ENCODE results near the gene ERGIC1. TPM values are rescaled to one million over a fixed set of nuclear protein-coding genes. Genes with fewer than 3 reads are reported as not detected.

Gene ERGIC1
- total RNA-seq, 1 experiment from 2014 or later = 89.8 TPM

DNA sequence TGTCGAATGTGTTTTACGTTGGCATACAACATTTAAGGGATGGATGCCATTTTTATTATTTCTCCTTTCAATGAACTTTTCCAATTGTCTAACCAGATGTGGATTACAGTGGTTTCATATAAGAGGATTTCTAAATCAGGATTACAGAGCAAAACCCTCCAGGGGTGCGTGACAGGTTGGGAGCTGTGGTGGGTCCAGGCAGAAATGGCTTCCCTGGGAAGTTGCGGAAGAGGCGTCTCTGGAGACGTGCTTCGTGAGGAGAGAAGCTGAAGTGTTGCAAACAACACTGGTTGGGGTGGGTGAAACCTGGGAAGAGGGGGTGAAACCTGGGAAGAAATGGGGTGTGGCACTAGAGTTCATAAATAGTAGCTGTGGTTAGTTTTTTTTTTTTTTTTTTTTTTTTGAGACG lies 120.7 kb downstream of the ERGIC1 start (continued):
- no peak for TF ChIP-seq GABPB1 (CRISPR knock-in tag; IDR thresholded peaks at IDR 0.05)
- TF ChIP-seq ELF4 (CRISPR knock-in tag; IDR thresholded peaks at IDR 0.05; ENCODE audit: low read depth) = no peak
- no peak for TF ChIP-seq RORB (CRISPR knock-in tag; IDR thresholded peaks at IDR 0.05)
- TF ChIP-seq, protein P1, sequence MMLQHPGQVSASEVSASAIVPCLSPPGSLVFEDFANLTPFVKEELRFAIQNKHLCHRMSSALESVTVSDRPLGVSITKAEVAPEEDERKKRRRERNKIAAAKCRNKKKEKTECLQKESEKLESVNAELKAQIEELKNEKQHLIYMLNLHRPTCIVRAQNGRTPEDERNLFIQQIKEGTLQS (CRISPR knock-in tag; conservative IDR thresholded peaks at IDR 0.05) = no peak
- TF ChIP-seq, protein P2, sequence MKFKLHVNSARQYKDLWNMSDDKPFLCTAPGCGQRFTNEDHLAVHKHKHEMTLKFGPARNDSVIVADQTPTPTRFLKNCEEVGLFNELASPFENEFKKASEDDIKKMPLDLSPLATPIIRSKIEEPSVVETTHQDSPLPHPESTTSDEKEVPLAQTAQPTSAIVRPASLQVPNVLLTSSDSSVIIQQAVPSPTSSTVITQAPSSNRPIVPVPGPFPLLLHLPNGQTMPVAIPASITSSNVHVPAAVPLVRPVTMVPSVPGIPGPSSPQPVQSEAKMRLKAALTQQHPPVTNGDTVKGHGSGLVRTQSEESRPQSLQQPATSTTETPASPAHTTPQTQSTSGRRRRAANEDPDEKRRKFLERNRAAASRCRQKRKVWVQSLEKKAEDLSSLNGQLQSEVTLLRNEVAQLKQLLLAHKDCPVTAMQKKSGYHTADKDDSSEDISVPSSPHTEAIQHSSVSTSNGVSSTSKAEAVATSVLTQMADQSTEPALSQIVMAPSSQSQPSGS (CRISPR knock-in tag; IDR thresholded peaks at IDR 0.05; ENCODE audit: borderline replicate concordance, low read depth) = no peak
- TF ChIP-seq ZNF138 (CRISPR knock-in tag; conservative IDR thresholded peaks at IDR 0.05) = no peak
- no peak for TF ChIP-seq PRRX2 (CRISPR knock-in tag; IDR thresholded peaks at IDR 0.05)
- TF ChIP-seq, protein P3, sequence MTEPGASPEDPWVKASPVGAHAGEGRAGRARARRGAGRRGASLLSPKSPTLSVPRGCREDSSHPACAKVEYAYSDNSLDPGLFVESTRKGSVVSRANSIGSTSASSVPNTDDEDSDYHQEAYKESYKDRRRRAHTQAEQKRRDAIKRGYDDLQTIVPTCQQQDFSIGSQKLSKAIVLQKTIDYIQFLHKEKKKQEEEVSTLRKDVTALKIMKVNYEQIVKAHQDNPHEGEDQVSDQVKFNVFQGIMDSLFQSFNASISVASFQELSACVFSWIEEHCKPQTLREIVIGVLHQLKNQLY (CRISPR knock-in tag; IDR thresholded peaks at IDR 0.05) = no peak
- TF ChIP-seq NR2C2 (CRISPR knock-in tag; IDR thresholded peaks at IDR 0.05) = no peak
- no peak for TF ChIP-seq GRHL2 (CRISPR knock-in tag; IDR thresholded peaks at IDR 0.05; ENCODE audit: insufficient replicate concordance, severe bottlenecking)

DNA sequence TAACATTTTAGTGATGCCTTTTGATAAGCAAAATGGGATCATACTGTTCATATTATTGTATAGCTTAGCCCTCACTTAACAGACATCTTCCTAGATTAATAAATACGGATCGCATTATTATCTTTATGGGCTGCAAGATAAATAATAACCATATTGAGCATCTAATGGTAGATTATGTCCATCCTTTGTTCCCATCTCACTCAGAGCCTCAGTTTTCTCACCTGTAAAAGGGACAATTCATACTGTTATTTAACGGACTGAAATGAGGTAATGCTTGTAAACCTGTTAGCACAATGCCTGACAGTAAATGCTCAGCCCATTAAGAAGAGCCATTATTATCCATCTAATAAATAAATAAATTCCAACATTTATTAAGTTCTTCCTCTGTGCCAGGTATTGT lies 122.2 kb downstream of the ERGIC1 start:
- ATAC-seq (no peak), DNase-seq (ENCODE audit: low spot score) (no peak)
- Mint-ChIP-seq H3K9me3 (no peaks in the 10 kb centered on the region), H3K4me1 (peaks cover 9% of the 10 kb centered on the region), H3K27me3 (ENCODE audit: low read depth) (peaks cover 44% of the 10 kb centered on the region), H3K4me3 (no peak overlapping the region), H3K27ac (no peak overlapping the region), H3K36me3 (peaks cover 4% of the 10 kb centered on the region)
- CTCF ChIA-PET = no interaction called here
- POLR2A ChIA-PET = no interaction called here
- TF ChIP-seq, protein P4, sequence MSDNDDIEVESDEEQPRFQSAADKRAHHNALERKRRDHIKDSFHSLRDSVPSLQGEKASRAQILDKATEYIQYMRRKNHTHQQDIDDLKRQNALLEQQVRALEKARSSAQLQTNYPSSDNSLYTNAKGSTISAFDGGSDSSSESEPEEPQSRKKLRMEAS (CRISPR knock-in tag; IDR thresholded peaks at IDR 0.05) = no peak
- TF ChIP-seq TEAD1 (CRISPR knock-in tag; IDR thresholded peaks at IDR 0.05) = no peak
- no peak for TF ChIP-seq IRF2 (CRISPR knock-in tag; IDR thresholded peaks at IDR 0.05; ENCODE audit: borderline replicate concordance, low read depth)
- TF ChIP-seq, protein P5, sequence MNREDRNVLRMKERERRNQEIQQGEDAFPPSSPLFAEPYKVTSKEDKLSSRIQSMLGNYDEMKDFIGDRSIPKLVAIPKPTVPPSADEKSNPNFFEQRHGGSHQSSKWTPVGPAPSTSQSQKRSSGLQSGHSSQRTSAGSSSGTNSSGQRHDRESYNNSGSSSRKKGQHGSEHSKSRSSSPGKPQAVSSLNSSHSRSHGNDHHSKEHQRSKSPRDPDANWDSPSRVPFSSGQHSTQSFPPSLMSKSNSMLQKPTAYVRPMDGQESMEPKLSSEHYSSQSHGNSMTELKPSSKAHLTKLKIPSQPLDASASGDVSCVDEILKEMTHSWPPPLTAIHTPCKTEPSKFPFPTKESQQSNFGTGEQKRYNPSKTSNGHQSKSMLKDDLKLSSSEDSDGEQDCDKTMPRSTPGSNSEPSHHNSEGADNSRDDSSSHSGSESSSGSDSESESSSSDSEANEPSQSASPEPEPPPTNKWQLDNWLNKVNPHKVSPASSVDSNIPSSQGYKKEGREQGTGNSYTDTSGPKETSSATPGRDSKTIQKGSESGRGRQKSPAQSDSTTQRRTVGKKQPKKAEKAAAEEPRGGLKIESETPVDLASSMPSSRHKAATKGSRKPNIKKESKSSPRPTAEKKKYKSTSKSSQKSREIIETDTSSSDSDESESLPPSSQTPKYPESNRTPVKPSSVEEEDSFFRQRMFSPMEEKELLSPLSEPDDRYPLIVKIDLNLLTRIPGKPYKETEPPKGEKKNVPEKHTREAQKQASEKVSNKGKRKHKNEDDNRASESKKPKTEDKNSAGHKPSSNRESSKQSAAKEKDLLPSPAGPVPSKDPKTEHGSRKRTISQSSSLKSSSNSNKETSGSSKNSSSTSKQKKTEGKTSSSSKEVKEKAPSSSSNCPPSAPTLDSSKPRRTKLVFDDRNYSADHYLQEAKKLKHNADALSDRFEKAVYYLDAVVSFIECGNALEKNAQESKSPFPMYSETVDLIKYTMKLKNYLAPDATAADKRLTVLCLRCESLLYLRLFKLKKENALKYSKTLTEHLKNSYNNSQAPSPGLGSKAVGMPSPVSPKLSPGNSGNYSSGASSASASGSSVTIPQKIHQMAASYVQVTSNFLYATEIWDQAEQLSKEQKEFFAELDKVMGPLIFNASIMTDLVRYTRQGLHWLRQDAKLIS (CRISPR knock-in tag; IDR thresholded peaks at IDR 0.05; ENCODE audit: borderline replicate concordance) = no peak
- TF ChIP-seq ZNF423 (CRISPR knock-in tag; IDR thresholded peaks at IDR 0.05) = no peak
- TF ChIP-seq NFYB (CRISPR knock-in tag; conservative IDR thresholded peaks at IDR 0.05; ENCODE audit: low read depth) = no peak
- no peak for TF ChIP-seq FOXK1 (CRISPR knock-in tag; IDR thresholded peaks at IDR 0.05)
- TF ChIP-seq, protein P6, sequence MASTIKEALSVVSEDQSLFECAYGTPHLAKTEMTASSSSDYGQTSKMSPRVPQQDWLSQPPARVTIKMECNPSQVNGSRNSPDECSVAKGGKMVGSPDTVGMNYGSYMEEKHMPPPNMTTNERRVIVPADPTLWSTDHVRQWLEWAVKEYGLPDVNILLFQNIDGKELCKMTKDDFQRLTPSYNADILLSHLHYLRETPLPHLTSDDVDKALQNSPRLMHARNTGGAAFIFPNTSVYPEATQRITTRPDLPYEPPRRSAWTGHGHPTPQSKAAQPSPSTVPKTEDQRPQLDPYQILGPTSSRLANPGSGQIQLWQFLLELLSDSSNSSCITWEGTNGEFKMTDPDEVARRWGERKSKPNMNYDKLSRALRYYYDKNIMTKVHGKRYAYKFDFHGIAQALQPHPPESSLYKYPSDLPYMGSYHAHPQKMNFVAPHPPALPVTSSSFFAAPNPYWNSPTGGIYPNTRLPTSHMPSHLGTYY (CRISPR knock-in tag; IDR thresholded peaks at IDR 0.05) = no peak
- TF ChIP-seq, protein P7, sequence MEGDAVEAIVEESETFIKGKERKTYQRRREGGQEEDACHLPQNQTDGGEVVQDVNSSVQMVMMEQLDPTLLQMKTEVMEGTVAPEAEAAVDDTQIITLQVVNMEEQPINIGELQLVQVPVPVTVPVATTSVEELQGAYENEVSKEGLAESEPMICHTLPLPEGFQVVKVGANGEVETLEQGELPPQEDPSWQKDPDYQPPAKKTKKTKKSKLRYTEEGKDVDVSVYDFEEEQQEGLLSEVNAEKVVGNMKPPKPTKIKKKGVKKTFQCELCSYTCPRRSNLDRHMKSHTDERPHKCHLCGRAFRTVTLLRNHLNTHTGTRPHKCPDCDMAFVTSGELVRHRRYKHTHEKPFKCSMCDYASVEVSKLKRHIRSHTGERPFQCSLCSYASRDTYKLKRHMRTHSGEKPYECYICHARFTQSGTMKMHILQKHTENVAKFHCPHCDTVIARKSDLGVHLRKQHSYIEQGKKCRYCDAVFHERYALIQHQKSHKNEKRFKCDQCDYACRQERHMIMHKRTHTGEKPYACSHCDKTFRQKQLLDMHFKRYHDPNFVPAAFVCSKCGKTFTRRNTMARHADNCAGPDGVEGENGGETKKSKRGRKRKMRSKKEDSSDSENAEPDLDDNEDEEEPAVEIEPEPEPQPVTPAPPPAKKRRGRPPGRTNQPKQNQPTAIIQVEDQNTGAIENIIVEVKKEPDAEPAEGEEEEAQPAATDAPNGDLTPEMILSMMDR (IDR thresholded peaks at IDR 0.05) = no peak
- TF ChIP-seq, protein P8, sequence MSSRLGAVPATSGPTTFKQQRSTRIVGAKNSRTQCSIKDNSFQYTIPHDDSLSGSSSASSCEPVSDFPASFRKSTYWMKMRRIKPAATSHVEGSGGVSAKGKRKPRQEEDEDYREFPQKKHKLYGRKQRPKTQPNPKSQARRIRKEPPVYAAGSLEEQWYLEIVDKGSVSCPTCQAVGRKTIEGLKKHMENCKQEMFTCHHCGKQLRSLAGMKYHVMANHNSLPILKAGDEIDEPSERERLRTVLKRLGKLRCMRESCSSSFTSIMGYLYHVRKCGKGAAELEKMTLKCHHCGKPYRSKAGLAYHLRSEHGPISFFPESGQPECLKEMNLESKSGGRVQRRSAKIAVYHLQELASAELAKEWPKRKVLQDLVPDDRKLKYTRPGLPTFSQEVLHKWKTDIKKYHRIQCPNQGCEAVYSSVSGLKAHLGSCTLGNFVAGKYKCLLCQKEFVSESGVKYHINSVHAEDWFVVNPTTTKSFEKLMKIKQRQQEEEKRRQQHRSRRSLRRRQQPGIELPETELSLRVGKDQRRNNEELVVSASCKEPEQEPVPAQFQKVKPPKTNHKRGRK (CRISPR knock-in tag; IDR thresholded peaks at IDR 0.05; ENCODE audit: borderline replicate concordance) = no peak
- TF ChIP-seq, protein P9, sequence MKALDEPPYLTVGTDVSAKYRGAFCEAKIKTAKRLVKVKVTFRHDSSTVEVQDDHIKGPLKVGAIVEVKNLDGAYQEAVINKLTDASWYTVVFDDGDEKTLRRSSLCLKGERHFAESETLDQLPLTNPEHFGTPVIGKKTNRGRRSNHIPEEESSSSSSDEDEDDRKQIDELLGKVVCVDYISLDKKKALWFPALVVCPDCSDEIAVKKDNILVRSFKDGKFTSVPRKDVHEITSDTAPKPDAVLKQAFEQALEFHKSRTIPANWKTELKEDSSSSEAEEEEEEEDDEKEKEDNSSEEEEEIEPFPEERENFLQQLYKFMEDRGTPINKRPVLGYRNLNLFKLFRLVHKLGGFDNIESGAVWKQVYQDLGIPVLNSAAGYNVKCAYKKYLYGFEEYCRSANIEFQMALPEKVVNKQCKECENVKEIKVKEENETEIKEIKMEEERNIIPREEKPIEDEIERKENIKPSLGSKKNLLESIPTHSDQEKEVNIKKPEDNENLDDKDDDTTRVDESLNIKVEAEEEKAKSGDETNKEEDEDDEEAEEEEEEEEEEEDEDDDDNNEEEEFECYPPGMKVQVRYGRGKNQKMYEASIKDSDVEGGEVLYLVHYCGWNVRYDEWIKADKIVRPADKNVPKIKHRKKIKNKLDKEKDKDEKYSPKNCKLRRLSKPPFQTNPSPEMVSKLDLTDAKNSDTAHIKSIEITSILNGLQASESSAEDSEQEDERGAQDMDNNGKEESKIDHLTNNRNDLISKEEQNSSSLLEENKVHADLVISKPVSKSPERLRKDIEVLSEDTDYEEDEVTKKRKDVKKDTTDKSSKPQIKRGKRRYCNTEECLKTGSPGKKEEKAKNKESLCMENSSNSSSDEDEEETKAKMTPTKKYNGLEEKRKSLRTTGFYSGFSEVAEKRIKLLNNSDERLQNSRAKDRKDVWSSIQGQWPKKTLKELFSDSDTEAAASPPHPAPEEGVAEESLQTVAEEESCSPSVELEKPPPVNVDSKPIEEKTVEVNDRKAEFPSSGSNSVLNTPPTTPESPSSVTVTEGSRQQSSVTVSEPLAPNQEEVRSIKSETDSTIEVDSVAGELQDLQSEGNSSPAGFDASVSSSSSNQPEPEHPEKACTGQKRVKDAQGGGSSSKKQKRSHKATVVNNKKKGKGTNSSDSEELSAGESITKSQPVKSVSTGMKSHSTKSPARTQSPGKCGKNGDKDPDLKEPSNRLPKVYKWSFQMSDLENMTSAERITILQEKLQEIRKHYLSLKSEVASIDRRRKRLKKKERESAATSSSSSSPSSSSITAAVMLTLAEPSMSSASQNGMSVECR (CRISPR knock-in tag; IDR thresholded peaks at IDR 0.05; ENCODE audit: borderline replicate concordance) = no peak
